CD4-positive, alpha-beta T cell treated with Interleukin-4 for 1 hour (primary cell): ENCODE measurements around the gene SMG1.
"Not testable (repeated sequence)": the region's sequence is repeated elsewhere in the genome, so short reads cannot be mapped to it uniquely, and the experiment has no call there.

ENCODE experiments used
- DNase-seq, 2 donors: peaks; one replicate each; pipeline ENCODE4 v3.0.0-alpha.2; 2020 to 2022

SMG1 gene

DNA sequence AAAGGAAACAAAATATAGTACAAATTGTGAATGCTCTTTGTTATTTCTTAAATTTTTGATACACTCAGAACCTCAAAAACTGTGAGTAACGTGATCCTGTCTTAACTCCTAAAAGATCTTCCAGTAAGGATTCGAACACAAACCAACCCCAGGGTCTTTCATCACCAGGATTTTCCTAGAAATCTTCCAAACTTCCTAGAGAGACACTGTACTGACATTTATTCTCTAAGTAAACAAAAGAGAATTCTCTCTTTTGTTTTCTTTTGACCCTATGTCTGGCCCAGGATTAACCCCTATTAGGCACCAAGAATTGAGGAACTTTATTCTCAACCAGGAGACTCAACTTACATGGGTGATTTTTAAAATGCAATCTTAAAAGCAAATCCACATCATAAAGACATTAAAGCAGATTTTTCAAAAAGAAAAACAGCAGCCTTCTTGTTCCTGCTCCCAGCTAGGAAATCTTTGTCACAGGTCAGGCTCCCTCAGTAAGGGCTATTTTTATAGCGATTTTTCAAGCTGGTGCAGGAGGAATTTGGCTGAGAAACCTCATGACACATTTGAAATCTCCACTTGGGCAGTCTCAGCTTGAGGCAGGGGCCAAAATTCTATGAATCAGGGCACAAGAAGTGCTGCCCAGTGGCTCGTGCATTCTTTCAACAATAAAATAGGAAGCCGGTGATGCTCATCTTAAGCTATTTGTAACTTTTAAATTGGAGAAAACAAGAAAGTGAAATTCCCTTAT, 6.2 kb upstream of the SMG1 start:
- no peak for DNase-seq

DNA sequence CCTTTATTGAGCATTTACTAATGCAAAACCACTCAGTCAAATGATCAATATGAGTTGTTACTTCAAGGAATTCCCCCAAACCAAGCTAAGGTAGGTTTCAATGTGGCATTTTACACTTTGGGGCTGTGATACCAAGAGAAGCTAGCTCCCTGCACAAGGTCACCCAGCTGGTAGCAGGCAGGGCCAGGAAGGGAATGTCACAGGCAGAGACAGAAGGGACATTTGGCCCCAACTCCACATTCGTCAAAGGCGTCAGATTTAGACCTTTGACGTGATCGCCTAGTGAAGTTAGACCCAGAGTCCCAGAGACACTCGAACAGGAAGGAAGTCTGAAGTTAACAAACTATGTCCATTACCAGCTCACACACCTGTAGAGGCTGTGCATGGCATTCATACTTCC, 5.5 kb upstream of the SMG1 start:
- no peak for DNase-seq

DNA sequence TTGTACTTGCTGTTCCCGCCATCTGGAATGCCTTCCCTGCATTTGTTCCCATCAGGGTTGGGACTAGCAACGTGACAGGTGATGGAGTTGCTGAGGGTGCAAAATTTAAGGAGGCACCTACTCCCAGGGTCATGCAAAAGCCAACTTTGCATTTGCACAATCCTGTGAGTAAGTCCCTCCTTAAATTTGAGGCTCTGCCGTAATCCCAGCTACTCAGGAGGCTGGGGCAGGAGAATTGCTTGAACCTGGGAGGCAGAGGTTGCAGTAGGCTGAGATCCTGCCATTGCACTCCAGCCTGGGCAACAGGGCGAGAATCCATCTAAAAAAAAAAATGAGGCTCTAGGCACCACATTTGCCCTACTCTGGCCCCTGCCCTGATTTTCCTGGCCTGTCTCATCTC, 3.9 kb upstream of the SMG1 start:
- DNase-seq = not testable (repeated sequence)

DNA sequence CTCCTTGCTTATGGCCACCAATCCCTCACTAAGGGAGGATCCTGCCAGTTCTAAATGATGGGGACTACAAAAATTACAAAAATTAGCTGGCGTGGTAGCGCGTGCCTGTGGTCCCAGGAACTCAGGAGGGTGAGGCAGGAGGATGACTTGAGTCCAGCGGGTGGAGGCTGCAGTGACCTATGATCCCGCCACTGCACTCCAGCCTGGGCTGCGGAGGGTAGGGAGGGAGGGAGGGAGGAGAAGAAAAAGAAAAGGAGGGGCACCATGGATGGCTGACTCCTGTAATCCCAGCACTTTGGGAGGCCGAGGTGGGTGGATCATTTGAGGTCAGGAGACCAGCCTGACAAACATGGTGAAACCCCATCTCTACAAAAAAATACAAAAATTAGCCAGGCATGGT, 1.9 kb upstream of the SMG1 start:
- DNase-seq = not testable (repeated sequence)

DNA sequence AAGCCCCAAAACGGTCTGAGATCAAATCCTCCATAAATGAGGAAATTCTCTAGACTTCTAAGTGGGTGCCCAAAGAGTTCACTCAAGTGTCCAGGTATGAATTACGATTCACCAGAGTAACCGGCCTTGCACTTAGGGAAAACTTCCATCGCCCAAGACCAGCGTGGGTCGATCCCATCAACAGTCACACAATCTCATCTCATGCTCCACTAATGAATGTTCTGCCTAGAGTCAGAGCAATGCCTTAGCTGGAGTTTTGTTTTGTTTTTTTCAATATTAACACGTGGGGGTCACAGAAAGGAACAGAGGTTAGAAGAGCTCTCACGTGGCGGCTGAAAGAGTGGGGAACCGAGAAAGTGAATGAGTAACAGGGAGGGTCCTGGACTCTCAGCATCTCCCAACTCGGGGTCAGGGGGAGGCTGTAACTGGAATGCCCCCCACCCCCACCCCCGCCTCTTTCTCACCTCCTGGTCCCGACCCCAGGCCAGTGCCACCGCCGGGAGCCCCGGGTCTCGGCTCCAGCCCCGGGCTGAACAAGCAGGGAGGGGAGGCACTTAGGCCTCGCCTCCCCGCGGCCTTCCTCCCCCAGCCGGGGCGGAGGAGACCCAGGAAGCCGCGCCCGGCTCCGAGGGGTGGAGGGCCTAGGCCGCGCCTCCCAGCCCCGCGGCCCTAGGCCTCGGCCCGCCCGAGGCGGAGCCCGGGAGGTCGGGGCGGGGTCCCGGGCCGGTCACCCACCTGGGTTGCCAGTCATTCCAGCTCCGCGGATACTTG, 808 bp downstream of the SMG1 start:
- peak; percentile 55 to 71 for DNase-seq

DNA sequence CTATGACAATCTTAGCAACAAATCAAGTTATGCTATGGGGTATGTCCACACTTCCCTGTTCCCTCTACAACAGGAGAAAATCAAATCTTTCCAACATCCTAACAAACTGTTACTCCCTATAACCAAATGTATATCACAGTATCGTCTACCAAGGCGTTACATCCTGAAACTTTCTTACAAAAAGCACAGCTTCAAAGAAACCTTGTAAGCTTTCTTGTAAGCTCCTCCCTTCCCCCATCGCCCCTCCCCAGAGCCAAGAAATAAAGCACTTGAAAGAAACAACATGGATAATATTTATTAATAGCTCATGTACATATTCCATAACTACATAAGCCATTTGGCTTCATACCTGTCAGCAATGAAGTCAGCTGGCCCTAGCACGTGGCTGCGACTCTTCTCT, 2.3 kb downstream of the SMG1 start:
- peak in 1 of 2 donors; percentile 31 for DNase-seq

DNA sequence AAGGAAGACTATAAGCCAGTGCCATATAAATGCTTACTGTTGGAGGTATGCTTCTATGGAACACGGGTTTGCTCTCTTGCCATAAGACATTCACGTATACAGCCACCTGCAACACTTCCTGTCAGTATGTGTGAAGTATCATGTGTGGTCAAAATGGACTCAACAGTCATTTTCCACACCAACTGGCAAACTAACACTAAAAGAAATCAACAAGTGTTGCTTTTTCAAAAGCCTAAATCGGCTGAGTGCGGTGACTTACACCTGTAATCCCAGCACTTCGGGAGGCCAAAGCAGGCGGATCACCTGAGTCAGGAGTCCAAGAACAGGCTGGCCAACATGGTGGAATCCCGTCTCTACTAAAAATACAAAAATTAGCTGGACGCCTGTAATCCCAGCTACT, 3.1 kb downstream of the SMG1 start:
- DNase-seq = peak in 1 of 2 donors; percentile 30

DNA sequence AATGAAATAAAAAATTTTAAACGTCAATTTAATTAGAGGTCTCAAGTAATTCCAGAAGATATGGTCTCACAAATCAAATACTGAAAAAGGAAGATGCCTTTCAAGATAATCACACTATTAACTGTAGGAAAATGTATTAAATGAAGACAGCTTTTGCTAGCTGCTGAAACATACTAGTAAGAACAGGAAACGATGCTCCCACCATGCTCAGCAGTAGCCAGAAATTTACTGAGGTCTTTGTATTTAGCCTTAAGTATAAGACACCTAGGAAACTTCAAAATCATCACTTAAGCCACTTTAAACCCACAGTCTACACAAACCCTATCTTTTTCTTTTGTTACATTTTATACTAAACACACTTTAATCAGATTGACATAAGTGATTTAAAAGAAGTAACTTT, 16.6 kb downstream of the SMG1 start:
- not testable (repeated sequence) for DNase-seq

DNA sequence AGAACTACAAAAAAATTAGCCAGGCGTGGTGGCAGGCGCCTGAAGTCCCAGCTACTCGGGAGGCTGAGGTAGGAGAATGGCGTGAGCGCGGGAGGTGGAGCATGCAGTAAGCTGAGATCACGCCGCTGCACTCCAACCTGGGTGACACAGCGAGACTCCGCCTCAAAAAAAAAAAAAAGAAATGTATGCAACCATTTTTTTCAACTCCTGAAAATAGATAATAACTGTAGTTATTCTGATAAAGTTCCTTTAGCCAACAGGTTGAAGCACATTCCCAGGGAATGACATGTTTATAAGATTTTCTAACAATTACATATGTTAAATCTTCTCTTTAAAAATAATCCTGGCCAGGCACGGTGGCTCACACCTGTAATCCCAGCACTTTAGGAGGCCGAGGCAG, 17.5 kb downstream of the SMG1 start:
- DNase-seq = not testable (repeated sequence)

DNA sequence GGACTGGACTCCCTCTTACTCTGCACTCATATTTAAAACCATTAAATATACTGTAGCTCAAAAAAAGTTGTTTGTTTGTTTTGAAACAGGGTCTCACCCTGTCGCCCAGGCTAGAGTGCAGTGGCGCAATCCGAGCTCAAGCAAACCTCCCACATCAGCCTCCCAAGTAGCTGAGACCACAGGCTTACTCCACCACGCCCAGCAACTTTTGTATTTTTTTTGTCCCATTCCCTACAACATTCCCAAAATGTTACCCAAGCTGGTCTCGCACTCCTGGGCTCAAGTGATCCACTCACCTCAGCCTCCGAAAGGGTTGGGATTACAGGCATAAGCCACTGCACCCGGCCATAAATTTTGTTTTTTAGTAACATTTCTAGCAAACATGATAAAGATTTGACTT, 23.4 kb downstream of the SMG1 start:
- not testable (repeated sequence) for DNase-seq

DNA sequence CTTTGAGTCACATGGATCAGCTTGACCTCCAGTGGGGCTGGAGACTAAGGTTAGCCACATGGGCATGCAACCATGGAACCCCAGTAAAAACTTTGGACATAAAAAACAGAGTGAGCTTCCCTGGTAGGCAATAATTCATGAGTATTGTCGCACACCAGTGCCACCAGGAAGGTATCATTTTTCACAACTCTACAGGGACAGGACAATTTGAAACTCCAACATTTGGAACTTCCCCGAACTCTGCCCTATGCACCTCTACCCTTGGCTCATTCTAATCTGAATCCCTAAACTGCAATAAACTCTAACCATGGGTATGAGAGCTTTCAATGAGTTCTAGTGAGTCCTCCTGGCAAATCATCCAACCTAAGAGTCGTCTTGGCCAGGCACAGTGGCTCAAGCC, 24.2 kb downstream of the SMG1 start:
- not testable (repeated sequence) for DNase-seq

DNA sequence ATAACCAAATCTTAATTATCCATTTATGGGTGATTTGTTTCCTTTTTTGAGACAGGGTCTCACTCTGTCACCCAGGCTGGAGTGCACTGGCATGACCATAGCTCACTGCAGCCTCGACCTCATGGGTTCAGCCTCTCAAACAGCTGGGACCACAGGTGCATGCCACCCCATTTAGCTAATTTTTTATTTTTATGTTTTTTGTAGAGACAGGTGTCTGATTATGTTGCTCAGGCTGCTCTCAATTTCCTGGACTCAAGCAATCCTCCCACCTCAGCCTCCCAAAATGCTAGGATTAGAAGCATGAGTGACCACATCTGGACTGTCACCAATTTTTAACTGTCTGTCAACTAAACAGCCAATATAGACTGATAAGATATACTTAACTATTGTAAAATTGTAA, 25.0 kb downstream of the SMG1 start:
- not testable (repeated sequence) for DNase-seq

DNA sequence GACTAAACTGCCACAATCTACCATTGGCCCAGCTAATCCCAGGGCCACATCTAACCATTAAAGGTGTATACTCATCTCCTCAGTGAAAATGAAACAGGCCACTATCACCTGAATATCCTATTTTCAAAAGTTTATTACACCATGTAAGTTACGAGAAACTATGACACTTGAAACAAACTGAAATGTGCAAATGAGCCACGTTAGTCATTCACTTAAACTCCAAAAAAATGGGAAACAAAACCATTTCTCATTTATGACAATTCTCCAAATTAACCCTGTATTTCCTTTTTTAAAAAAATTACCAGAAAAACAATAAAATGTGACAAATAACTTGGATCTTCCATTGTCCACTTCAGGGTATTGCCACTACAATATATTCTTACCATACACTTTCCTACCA, 41.8 kb downstream of the SMG1 start:
- not testable (repeated sequence) for DNase-seq

DNA sequence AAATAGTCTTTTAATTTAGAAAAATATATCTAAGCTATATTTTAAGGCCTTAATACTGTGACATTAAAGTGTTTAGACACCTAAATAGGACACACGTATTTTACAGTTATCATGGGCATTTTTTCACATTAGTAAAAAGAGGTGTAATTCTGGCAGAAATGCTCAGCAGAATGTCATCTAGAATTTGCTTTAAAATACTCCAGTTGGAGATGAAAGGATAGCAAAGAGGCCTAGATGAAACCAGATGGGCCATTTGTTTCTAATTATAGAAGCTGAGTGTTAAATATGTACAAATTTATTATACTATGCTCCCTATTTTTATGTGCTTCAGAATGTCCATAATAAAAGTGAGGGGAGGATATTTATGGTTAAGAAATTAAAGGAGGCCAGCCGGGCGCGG, 48.5 kb downstream of the SMG1 start:
- DNase-seq = not testable (repeated sequence)

DNA sequence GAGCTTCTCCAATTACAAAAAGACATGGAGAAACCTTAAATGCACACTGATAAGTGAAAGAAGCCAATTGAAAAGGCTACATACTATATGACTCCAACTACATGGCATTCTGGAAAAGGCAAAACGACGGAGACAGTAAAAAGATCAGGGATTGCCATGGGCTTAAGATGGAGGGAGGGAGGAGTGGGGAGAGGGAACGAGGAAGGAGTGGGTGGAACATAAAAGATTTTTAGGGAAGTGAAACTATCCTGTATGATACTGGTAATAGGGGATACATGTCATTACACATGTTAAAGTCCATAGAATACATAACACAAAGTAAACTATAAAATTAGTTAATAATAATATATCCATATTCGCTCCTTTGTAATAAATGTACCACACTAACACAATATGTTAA, 48.9 kb downstream of the SMG1 start:
- DNase-seq = not testable (repeated sequence)

DNA sequence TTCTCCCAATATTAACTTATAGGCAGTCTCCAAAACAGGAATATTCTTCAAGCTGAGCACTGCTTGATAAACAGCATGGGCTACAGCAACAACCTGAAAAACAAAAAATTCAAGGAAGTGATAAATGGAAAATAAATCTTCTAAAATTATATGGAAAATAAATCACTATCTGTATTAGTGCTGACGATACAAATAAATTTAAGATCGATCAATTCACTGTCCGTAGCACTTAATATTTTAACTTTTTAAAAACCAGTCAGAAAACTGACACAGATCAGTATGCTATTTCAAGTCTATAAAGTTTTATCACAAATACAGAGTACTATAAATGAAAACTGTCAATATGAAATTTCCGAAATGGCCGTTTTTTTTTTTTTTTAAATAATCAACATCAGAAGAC, 49.9 kb downstream of the SMG1 start:
- DNase-seq = not testable (repeated sequence)

DNA sequence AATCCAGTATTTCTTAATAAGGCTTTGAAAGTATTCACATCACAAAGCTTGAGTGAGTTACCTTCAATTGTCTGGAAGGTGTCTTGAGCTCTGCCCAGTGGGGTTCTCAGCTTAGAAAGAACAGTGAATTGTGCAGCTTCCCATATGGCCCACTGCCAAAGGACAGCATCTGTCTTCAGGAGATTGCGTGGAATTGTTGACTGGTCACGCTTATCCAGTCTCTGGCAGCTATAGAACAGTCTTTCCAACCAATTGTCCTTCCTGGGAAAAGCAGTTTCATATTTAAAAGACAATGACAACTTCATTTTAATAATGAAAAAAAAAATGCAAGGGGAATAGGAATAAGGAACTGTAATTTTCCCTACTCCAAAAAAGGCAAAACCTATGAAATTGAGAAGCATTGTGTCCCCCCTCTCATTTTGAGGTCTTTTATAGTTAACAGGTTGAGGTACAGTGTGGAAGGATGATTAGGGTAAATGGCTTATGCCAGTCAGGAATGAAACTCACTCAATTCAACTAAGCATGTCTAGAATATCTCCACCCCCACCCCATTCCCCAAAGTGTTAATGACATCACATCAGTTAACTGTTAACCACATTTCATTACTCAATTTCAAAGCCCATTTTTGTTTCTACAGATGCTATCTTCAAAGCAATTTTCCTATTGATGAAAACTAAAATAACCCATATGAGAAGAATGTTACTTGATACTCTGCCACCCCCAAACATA, 57.0 kb downstream of the SMG1 start:
- DNase-seq = peak in 1 of 2 donors; percentile 2

DNA sequence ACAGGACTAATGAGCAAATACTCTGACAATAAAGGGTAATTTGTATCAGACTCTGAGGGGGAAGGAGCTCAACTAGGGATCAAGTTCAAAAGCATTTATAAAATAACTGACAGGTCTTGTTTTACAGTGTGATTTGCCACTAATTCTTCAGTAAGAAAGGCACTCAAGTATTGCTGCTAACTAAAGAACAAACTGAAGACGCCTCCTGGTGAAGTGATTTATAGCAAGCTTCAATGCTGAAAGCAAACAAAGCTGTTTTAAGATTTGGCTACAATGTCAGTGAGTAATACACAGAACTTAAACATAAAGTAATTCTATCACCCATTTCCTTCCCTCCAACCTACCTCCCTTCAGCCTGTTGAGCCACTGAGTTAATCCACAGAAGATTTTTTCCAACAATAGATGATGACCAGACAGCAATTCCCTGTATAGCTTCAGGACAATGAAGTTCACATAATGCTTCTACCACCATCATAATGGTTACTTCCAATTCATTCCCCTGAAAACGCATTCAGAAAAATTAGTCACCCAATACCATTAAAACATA, 59.9 kb downstream of the SMG1 start:
- DNase-seq = not testable (repeated sequence)

DNA sequence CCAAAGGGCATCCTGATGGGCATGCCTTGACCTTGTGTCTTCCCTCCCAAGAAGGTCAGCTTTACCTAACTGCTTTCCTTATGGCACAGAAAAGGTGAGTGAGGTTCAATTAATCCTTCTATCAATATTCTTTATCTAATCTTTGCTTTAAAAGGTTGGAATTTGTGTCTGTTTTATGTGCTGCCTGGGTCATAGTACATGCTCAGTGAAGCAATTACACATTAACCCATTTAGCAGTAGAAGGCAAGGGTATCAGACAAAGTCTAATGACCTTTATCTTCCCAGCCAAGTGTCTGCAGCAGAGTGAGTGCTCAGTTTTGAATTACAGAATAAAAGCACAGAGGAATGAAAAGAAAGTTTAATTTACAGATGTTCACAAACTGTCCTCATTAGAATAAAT, 63.3 kb downstream of the SMG1 start:
- DNase-seq = not testable (repeated sequence)

DNA sequence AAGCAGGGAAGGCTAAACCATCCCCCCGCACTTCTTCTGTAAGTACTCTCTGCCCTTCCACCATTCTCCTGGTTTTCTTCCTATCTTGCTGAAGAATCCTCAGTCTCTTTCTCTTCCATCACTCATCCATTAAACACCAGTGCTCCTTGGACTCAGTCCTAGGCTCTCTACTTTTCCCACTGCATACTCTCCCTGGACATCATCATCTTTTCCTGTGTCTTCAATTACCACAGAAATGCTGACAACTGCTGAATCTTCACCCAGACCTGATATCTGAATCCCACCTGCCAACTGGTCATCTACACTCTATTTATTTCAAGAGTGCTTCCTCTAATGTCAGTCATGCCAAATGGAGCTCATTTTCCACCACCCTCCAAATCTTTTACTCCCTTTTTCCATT, 71.0 kb downstream of the SMG1 start:
- no peak for DNase-seq

DNA sequence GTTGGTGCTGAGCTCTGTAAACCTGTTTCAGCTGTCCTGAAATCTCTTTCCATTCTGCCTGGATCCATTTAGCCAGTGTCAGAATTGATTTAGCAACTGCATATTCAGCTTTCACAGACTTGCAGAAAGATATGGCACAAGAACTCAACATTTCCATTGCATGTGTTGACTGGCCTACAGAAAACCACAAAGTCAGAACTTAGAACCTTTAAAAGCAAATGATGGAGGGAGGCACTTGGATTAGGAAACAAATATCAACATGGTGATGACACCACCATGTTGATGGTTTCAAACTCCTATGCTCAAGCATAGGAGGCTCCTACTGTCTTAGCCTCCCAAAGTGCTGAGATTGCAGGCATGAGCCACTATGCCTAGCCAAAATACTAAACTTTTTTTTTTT, 72.5 kb downstream of the SMG1 start:
- no peak for DNase-seq

DNA sequence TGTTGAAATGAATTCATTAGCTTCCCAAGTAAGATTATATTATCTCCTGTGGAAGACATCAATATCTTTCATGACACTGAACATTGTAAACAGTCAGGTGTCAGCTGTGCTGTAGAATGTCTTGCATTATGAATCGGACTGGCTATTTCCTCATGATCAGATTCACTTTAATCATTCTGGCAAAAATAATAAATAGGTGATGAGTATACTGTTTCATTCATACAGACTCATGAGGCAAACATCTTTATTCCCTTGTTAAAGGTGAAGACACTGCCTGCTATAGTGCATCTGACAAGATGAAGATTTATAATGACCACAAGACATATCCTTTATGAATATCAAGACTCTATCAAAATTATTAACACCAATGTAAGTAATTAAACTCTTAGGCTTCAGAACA, 73.6 kb downstream of the SMG1 start:
- no peak for DNase-seq

DNA sequence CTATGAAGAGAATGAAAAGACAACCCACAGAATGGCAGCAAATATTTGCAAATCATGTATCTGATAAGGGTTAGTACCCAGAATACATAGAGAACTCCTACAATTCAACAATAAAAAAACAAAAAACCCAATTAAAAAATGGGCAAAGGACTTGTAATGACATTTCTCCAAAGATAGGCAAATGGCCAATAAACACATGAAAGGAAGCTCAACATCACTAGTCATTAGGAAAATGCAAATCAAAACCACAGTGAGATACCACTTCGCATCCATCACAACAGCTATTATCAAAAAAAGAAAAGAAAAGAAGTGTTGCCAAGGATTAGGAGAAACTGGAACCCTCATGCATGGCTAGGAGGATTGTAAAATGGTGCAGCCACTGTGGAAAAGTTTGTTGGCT, 79.8 kb downstream of the SMG1 start:
- no peak for DNase-seq
